Hypothalamus (tissue), 51 donors: ENCODE results near the gene SEC24D.
"Not testable (repeated sequence)": the region's sequence is repeated elsewhere in the genome, so short reads cannot be mapped to it uniquely, and the experiment has no call there.

Experiments
- DNase-seq, 51 donors: peaks; one replicate each; lab custom pipeline; 2025; lab: John Stamatoyannopoulos, UW

Gene SEC24D

DNA sequence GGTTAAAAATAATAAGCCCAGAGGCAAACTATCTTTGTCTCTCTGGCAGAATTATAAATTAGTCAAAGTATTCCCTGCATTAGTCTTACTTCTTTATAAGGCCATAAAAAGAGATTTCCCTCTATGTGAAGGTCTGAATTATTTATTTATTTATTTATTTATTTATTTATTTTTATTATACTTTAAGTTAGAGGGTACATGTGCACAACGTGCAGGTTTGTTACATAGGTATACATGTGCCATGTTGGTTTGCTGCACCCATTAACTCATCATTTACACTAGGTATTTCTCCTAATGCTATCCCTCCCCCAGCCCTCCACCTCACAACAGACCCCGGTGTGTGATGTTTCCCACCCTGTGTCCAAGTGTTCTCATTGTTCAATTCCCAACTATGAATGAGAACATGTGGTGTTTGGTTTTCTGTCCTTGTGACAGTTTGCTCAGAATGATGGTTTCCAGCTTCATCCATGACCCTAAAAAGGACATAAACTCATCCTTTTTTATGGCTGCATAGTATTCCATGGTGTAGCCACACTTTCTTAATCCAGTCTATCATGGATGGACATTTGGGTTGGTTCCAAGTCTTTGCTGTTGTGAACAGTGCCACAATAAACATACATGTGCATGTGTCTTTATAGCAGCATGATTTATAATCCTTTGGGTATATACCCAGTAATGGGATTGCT lies 58.8 kb downstream of the SEC24D start:
- DNase-seq = not testable (repeated sequence)

DNA sequence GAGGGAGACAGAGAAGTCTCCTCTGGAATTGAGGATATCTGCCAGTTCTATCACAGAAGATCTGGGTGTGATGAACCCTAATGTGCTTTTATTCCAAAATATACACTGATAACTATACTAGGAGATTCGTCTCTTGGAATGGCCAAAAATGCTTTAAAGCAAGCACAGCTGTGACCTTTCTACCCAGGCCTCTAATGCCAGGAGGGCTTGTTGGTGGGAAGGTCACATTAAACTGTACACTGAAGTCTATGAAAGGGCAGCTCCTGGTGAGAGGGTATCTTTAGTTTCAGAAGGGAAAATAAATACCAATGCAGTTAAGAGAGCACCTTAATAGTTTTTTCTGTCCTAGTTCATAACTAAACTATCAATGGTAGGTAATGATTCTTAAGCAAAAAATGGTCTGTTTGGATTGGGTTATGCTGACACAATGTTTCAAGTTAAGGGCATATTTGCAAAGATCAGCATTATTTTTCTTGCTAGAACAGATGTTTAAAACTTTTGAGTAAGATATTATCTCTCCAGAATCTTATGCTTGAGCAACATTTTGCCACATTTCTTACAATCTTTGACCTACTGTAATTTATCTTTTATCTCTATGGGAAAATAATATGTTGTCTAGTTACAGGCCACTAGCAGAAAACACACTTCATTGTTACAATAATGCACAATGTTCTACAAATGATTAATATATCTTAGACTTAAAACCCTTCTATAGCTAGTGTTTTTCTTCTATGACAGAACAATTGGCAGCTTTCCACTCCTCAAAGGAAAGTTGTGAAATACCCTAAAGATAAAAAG lies 59.6 kb downstream of the SEC24D start:
- no peak for DNase-seq

DNA sequence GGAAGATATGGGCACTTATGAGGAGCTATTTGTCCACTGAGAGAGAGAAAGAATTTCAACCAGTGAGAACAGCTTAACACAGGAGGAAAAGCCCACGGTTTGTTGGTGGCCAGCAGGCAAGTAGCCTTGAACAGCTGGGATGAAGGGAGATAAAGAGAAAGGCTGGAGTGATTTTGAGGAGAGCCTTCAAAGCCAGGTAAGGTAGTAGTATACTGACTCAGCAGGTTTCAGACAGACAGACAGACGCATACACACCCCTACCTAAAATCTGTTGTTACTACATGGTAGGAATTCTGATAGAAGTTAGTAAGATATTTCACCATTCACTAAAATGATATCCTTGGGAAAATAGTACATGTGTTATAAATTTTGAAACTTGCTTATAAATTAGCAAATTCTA lies 60.5 kb downstream of the SEC24D start:
- no peak for DNase-seq

DNA sequence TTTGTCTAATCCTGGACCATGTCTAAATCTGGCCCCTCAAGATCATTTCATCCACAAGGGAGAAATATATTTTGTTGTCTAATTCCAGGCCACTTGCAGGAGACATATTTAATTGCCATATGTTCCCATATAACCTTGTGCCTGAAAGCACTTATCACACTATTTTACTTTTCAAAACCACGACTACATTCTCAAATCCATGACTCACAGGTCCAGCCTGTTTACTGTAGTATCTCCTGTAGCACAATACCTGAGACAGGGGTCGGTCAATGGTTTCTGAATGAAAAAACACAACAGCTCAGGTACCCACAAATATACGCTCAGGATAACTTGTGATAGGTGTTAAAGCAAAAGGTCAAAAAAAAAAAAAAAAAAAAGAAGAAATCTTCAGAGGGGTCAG lies 60.9 kb downstream of the SEC24D start:
- no peak for DNase-seq

DNA sequence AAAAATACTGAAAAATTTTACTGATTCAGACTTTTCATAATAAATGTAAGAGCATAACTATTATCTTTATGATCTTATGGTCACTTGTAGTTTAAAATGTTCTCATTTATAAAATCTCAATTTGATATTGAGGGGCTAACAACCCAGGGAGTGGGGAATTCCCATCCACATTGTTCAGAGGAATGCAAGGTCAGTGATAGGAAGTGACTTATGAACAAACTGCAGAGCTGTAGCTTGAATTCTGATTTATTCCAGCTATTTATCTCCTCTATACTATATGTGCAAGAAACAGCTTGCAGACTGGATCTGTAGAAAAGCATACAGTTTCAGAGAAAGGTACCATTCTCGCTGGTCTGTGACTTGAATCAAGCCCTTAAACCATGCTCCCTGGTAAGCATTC lies 61.6 kb downstream of the SEC24D start:
- DNase-seq = no peak

DNA sequence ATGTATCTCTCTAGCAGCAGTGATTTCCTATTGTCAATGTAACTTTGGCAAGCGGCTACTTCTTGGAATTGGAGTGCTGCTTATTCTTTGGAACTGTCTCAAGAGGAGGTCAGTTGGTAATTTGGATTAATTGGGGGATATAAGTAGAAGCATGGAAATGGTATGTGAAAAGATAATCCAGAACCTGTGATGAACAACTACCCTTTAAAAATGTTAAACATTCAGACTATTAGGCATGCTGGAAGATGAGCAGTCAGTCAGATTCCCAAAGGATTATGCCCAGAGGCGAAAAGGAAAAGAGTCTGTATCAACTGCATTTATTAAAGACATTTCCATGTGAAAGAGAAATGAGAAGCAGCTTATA lies 62.5 kb downstream of the SEC24D start:
- DNase-seq = no peak

DNA sequence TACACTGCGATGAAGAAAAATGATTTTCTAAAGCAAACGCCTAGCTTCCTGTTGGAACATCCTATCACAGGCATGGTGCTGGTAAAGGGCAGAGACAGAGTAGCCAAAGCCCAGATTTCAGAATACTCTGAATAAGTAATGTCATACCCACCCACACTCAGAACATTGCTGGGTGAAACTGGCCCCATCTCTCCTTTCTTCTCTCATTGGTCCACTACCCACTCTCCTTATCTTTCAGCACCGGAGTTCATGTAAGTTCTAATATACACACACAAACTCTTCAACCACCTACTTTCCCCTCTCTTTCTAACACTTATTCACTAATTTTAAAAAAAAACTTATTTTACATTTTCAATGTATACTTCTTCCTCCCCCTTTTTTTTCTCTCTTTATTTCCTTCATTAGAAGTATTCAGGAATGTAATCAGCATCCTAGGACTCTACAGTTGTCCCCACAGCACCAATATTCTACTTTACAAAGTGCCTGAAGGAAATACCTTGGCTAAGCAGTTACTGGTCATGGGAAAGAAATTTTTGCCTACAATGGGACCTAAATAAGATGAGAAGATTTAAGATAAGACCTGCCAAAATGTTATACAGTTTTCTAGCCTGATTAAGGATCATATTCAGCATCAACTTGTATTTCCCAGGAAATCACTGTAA lies 63.0 kb downstream of the SEC24D start:
- no peak for DNase-seq

DNA sequence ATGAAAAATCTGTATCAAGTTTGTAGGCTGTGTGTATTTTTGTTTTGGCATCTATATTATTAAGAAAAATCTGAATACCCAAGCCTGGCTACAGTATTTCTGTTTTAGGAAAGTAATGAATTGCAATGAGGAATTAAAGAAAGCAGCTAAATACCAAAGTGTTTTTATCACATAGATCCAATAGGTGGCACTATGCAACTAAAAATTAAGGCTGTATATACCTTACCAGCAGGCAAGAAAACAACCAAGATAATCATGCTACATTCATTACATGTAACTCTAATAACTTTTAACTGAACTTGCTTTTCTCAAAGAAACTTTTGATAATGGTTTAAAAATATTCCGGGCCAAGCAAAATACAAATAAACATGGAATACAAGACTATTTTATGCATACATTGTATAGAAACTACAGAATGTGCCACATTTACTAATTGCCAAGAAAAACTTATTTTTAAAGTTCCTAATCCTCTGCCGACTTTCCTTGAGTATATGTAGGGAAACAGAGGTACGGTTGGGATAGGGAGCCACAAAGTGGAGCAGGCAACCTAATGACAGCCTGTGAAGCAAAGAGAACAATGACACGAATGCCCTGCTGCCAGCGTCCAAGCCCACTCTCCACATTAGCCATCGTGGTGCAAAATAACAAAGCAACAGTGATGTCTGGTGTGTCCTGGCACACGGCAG lies 63.7 kb downstream of the SEC24D start:
- peak in 1 of 51 donors; percentile 5 for DNase-seq

DNA sequence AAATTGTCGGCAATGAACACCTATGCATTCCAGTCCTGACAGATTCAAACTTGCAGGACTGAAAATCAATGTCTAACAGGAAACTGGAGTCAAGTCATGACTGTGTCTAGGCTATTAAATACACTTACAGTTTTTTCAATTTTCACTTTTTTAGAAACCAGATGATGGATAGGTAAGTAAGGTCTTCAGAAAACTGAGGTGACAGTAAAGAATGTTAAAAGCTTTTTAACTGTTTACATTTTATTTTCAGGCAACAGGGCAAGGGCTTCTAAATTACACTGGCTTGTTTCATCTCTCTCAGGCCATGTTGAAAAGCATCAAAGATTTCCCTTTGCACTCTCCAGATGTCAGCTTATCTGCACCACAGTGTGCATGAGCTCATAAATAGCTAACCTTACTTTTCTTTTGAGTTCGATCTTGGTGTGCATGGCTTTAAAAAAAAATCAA lies 65.2 kb downstream of the SEC24D start:
- no peak for DNase-seq

DNA sequence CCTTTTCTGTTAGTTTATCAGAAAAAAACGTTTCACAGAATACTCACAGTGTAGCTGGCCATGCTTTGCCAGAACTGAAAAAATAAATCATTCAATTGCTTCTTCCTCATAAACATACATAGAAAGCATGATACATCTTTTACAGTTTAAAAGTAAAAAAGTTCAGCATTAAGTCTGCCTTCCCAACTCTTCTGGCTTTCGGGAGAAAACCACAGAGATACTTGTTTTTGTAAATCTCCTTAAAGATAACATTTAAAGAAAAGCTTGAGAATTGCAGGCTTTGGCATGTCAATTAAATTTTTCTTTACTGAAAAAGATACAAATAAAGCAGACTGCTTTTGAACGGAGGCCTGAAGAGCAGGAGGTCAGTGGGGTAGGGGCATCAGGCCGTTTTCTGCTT lies 66.8 kb downstream of the SEC24D start:
- no peak for DNase-seq

DNA sequence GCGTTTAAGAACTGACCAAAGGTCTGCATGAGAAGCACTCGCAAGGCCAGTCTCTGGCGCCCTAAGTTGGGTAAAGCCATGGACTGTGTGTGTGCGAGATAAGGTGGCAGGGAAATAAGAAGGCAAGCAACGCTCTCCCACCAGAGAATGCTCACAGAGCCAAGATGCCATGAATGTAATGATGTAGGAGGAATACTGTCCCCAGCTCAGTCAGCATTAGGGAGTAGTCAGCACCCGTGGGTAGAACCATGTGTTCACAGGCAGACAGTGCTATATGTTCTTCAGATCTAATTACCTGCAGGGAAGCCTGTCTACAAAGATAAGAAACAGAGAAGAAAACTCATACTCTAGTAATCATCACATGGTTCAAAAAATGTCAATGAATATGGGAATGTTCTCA lies 68.8 kb downstream of the SEC24D start:
- DNase-seq = peak in 1 of 51 donors; percentile 14

DNA sequence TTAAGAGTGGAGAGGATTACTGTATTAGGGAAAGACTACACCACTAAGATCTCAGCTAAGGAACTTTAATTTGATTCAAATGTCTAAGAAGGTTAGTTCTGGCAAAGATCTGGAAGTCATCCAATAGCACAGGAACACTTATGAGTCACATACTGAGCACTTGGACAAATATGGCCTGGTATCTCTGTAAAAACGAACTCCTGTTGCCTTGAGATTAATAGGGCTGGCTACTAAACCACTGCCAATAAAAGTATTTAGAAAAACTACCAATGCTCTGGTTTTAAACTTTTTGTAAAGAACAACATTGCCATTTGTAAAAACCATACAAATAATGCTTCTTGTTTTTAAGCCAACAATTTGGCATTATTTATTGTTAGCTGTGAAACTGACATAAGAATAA lies 70.5 kb downstream of the SEC24D start:
- no peak for DNase-seq

DNA sequence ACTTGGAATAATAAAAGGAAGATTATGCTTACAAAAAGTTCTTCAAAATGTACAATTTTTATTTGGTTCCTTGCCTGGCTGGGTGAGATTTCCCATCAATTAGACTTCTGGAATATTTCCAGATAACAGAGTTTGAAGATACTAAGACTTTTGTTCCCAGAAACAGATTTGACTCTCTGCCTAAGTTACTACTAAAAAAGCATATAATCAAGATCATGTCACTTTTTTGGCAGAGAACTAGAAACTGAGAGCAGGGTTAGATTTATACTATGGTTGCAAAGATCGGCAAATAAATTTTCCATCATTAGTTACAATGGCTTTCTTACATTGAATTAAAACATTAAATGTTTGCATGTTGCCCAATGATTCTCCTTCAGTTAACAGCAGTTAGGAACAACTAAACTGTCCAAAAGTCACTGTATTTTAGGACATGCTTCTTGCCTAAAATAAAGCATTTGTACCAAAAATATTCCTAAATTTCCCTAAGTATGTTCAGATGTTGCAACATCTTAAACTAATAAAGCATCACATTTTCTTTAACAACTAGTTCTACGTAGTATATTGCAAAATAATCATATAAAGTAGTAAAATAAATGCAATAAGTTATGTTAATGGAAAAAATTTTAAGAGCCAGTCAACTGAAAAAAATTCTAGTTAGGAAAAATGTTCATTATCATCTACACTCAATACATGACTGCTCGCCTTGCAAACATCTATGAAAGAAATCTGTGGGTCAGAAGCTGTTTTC lies 73.0 kb downstream of the SEC24D start:
- no peak for DNase-seq

DNA sequence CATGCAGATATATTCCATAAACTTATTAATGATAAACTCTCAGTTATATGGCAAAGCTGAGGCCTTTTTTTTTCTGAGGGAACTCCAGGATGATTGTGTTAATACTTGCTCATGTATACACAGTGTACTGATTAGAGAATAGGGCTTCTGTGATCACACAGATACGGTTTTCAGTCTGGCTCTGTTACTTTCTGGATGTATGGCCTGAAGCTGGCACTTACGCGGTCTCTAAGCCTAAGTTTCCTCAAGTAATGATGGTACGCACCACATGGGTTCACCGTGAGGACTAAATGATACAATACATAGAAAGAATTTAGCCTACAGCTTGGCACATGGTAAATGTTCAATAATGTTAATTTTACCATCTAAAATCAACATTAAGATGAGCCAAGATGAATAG lies 73.8 kb downstream of the SEC24D start:
- no peak for DNase-seq

DNA sequence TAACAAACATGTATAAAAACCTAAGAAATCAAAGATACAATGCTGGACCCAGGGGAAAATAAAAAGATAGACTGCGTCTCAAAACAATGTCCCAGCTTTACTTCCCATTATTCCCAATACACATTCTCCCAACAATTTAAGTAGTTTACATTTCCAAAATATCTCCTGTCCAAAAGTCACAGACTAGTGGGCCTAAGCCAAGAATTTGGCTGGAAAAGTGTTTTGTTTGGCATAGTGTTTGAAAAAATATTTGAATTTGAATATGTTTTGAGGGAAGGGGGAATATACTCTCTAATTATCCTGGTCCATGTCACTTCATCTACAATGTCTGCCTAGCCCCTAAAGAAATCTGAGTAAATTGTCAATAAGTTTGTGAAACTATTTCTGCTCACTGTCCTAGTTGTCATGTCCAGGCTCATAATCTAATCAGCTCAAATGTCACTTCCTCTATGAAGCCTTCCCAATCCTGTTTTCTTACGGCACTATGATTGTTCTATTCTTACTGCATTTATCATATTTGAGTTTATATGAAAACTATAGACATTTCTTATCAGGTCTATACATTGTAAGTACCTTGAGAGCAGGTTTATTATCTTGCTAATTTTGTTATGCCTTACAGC lies 74.4 kb downstream of the SEC24D start:
- no peak for DNase-seq

DNA sequence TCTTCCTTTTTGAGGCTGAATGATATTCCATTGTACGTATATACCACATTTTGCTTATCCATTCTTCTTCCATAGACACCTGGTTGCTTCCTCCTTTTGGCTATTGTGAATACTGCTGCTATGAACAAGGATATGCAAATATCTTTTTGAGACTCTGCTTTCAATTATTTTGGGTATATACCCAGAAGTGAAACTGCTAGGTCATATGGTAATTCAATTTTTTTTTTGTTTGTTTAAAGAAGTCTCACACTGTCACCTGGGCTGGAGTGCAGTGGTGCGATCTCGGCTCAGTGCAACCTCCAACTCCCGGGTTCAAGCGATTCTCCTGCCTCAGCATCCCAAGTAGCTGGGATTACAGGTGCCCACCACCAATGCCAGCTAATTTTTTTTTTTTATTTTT lies 75.4 kb downstream of the SEC24D start:
- DNase-seq = no peak

DNA sequence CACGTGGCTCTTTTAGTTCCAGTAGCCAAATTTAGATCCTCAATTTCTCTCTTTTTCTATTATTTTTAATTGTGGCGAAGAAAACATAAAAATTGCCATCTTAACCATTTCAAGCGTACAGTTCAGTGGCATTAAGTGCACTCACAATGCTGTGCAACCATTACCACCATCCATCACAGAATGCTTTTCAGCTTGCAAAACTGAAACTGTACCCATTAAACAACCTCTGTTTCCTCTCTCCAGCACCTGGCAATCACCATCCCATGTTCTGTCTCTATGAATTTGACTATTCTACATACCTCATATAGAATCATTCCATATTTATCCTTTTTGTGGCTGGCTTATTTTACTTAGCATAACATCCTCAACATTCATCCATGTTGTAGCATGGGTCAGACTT lies 75.8 kb downstream of the SEC24D start:
- no peak for DNase-seq

DNA sequence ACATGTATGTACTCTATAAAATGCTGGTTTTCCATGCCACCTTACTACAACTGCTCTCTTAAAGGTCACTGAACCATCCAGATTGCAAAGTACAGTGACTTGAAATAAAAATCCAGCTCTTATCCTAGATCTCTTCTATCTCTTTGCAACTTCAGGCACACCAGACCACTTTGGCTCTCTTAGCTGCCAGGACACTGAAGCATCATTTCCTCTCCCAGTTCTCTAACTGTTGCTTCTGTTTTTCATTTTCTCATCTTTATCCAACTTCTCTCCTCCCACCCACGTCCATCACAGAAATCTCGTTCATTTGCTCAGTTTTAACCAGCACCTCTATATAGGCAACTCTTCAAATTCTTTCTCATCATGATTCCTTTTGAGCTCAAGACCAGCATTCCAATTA lies 76.4 kb downstream of the SEC24D start:
- DNase-seq = no peak

DNA sequence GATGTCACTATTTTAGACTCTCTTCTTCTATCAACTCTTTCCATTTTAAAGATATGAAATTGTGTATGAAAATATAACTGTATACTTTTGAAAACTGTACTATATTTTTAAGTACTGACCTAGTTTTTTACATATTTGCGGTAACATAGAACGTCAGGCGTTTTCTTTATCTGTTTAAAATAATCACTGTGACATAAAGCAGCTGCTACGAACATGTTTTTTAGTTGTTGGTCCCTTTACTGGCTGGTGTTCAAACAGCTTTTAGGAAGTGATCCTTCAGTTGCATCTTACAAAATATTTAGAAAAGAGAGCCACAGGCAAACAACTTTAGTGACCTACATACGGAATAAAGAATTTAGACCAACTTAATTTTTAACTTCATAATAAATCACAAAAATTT lies 77.6 kb downstream of the SEC24D start:
- no peak for DNase-seq

DNA sequence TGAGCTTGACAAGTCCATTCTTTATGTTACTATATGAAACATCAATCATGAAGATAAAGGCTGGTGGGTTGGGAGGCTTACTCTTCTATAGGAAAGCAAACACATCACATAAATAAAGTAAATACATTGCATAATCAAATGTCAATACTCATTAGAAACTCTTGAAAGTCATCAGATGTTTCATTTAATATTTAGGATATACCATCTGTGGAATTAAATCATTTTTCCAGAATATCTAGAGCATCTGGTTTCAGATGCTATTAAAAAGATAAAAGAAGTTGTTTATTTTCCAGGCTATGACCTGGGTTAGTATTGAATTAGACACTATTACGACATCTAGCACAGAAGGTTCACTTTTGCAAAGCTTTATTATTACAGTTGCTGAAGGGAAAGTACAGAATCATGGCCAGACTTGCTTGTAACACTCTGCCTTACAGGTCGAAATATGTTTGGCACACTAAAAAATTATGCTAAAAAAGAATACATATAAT lies 78.1 kb downstream of the SEC24D start:
- no peak for DNase-seq
